Activated T-helper 1 cell treated with anti-CD3 and anti-CD28 coated beads, Interleukin-12 subunit alpha, Interleukin-12 subunit beta, Interleukin-2, Interleukin-4 antibody, amounts not matched to agents 30 ng/mL and 10 ng/mL and 1 ng/mL, durations not matched to agents 14 hours and 24 hours and 36 hours (primary cell): ENCODE results near the gene RRP7A. TPM values are rescaled to one million over a fixed set of nuclear protein-coding genes. Genes with fewer than 3 reads are reported as not detected.
"Not testable (repeated sequence)": the region's sequence is repeated elsewhere in the genome, so short reads cannot be mapped to it uniquely, and the experiment has no call there.

Experiments used
- DNase-seq: peaks from one replicate; pipeline ENCODE4 v3.0.0; 2021; ENCODE audit warnings: low spot score
- H3K27ac Mint-ChIP-seq: one replicate; pipeline ENCODE4 v1.8.0; 2021; ENCODE audit warnings: mild to moderate bottlenecking, mixed read lengths
- H3K27me3 Mint-ChIP-seq: one replicate; pipeline ENCODE4 v1.8.0; 2022; ENCODE audit warnings: mild to moderate bottlenecking, moderate library complexity, mixed read lengths; ENCODE audit not compliant: insufficient read depth
- H3K36me3 Mint-ChIP-seq: one replicate; pipeline ENCODE4 v1.8.0; 2021; ENCODE audit warnings: low read depth, mixed read lengths
- H3K4me1 Mint-ChIP-seq: one replicate; pipeline ENCODE4 v1.8.0; 2021; ENCODE audit warnings: low read depth, mixed read lengths
- H3K4me3 Mint-ChIP-seq: one replicate; pipeline ENCODE4 v1.8.0; 2021; ENCODE audit warnings: mild to moderate bottlenecking, moderate library complexity, mixed read lengths
- H3K9me3 Mint-ChIP-seq: one replicate; pipeline ENCODE4 v1.8.0; 2021; ENCODE audit warnings: mixed read lengths
- intact Hi-C: fragments of 100-400 bp; cut with micrococcal nuclease; formaldehyde crosslinking; loops from one replicate; pipeline ENCODE4 v1.15.1; 2024
- total RNA-seq: library from RNA; stranded (reverse); gene quantifications from 2 replicates; pipeline ENCODE4 v1.2.3, GENCODE V29; 2022

RRP7A gene
- total RNA-seq, 1 donor from 2014 or later = 131 TPM

DNA sequence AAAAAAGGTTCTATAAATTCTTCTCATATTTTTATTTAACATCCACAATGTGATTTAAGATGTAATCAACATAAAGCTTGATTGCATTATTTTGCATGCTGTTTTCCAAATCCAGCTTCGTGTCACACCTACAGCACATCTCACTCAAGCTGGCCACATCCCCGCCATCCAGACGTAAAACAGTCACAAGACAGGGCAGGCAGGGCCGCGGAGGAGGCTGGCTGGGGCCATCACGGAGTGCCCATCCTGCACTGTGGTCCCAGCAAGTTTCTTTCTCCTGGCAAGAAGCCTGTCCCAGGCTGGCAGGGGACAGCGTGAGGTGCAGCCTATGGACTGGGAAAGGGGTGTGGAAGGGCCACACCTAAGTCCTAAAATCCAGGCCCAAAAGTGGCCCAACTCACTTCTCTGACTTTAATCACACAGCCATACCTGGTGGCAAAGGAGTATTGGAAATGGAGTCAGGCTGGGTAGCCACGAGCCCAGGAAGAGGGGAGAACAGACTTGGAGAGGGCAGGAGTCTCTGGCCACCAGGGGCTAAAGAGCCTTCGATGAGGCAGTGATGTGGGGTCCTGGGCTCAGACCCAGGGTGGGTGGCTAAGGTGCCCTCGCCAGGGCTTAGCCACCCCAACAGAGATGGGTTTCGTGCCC is 11.1 kb downstream of the RRP7A start:
- intact Hi-C loops, H3K36me3 Mint-ChIP-seq, H3K9me3 Mint-ChIP-seq, H3K4me3 Mint-ChIP-seq, H3K27me3 Mint-ChIP-seq, H3K4me1 Mint-ChIP-seq, H3K27ac Mint-ChIP-seq, DNase-seq: not testable (repeated sequence)

DNA sequence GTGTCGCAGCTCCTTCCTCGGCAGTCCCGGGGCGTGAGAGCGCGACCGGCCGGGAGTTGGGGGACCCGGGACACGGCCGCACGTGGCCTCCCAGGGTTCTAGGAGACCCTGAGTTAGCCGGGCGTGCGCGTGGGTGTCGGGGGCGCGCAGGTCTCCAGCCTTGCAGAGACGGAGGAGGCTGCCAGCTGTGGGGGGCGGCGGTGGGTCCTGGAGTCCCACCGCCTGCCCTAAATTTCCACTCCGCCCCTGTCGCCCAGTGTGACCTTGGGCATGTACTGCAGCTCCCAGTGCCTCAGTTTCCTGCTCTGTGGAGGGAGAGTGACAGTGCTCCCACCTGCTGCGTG is 18.8 kb downstream of the RRP7A start:
- no peaks in the 10 kb centered on the region for H3K36me3 Mint-ChIP-seq
- H3K9me3 Mint-ChIP-seq = no peaks in the 10 kb centered on the region
- peaks cover 16% of the 10 kb centered on the region for H3K4me1 Mint-ChIP-seq
- DNase-seq = no peak
- no peak overlapping the region for H3K27ac Mint-ChIP-seq
- no peaks in the 10 kb centered on the region for H3K27me3 Mint-ChIP-seq
- peak overlapping the region; percentile 42 for H3K4me3 Mint-ChIP-seq
- intact Hi-C loops = loop anchor here (5.0 kb wide), 2 partner anchors 111 to 134 kb away; partner anchors contain the start of gene POLDIP3

- H3K4me3 Mint-ChIP-seq = peak overlapping the region; percentile 37
- no peak overlapping the region for H3K27ac Mint-ChIP-seq
- peak; percentile 73 for DNase-seq
- intact Hi-C loops = loop anchor here (5.0 kb wide), 2 partner anchors 112 to 133 kb away; partner anchors contain the start of gene POLDIP3
- peaks cover 16% of the 10 kb centered on the region for H3K4me1 Mint-ChIP-seq
- H3K36me3 Mint-ChIP-seq = no peaks in the 10 kb centered on the region
- H3K27me3 Mint-ChIP-seq = no peaks in the 10 kb centered on the region
- no peaks in the 10 kb centered on the region for H3K9me3 Mint-ChIP-seq
Measured at GRCh38 chr22:42500161-42500835, 19.3 kb downstream of the RRP7A start.

DNA sequence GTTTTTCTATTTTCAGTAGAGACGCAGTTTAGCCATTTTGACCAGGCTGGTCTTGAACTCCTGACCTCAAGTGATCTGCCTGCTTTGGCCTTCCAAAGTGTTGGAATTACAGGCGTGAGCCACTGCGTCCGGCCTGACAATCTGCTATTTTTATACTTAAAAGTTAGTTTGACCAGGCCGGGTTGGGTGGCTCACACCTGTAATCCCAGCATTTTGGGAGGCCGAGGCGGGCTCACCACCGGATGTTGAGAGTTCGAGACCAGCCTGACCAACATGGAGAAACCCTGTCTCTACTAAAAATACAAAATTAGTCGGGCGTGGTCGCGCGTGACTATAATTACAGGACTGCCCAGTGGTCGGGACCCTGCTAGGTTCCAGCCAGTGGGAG is 19.8 kb downstream of the RRP7A start:
- not testable (repeated sequence) for H3K36me3 Mint-ChIP-seq, DNase-seq, H3K27ac Mint-ChIP-seq, H3K9me3 Mint-ChIP-seq, H3K27me3 Mint-ChIP-seq
- Mint-ChIP-seq H3K4me3 (peak overlapping the region; percentile 26), H3K4me1 (peaks cover 16% of the 10 kb centered on the region)
- intact Hi-C loops = loop anchor here (5.0 kb wide), 2 partner anchors 113 to 132 kb away; partner anchors contain the start of gene POLDIP3

DNA sequence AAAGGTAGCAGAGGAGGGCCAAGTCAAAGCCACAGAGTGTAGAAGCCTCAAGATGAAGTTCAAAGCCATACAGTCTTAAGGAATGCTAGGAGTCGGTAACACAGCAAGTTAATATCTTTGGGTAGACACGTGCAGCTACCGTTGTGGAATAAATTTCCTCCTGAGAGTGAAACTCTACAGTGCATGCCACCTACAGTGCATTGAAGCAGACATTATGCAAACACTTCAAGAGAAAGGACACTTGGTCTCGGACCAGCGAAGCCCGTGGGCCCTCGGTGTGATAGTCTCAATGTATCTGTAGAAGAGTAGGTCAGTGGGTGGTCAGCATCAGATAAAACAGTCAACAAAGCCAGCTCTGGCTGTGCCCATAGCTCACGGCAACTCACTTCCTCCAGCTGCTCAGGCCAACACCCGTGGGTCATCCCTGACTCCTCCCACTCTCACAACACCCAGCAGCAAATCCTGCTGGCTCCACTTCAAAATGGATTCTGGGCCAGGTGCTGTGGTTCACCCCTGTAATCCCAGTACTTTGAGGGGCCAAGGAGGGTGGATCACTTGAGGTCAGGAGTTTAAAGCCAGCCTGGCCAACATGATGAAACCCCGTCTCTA is 24.0 kb downstream of the RRP7A start:
- H3K27ac Mint-ChIP-seq, H3K36me3 Mint-ChIP-seq, H3K4me3 Mint-ChIP-seq, H3K27me3 Mint-ChIP-seq, DNase-seq, intact Hi-C loops, H3K9me3 Mint-ChIP-seq: not testable (repeated sequence)
- peaks cover 16% of the 10 kb centered on the region for H3K4me1 Mint-ChIP-seq

- H3K27me3 Mint-ChIP-seq = no peaks in the 10 kb centered on the region
- intact Hi-C loops = no loop called here
- H3K36me3 Mint-ChIP-seq = no peaks in the 10 kb centered on the region
- no peak for DNase-seq
- H3K27ac Mint-ChIP-seq = no peak overlapping the region
- peaks cover 4% of the 10 kb centered on the region for H3K4me1 Mint-ChIP-seq
- H3K9me3 Mint-ChIP-seq = no peaks in the 10 kb centered on the region
- H3K4me3 Mint-ChIP-seq = no peak overlapping the region
Measured at GRCh38 chr22:42493393-42493792, 26.2 kb downstream of the RRP7A start.

DNA sequence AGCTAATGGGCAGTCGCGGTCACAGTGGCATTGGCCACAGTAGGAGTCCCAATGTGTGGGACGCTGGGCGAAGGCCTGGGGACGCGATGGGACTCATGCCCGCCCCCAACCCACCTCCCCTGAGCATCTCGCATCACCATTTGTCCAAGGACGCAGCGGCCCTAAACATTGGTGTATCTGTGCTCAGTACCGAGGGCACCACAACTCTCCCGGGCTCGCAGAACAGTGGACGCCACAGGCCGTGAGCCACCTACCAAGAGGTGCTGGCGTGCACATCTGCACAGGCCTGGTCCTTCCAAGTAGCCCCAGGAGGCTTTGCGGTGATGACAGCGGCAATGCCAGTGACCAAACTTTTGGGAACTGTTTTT is 27.3 kb downstream of the RRP7A start:
- no peak overlapping the region for H3K27ac Mint-ChIP-seq
- no peaks in the 10 kb centered on the region for H3K9me3 Mint-ChIP-seq
- no peak for DNase-seq
- no peaks in the 10 kb centered on the region for H3K4me1 Mint-ChIP-seq
- no peak overlapping the region for H3K4me3 Mint-ChIP-seq
- intact Hi-C loops = no loop called here
- H3K27me3 Mint-ChIP-seq = no peaks in the 10 kb centered on the region
- H3K36me3 Mint-ChIP-seq = no peaks in the 10 kb centered on the region

DNA sequence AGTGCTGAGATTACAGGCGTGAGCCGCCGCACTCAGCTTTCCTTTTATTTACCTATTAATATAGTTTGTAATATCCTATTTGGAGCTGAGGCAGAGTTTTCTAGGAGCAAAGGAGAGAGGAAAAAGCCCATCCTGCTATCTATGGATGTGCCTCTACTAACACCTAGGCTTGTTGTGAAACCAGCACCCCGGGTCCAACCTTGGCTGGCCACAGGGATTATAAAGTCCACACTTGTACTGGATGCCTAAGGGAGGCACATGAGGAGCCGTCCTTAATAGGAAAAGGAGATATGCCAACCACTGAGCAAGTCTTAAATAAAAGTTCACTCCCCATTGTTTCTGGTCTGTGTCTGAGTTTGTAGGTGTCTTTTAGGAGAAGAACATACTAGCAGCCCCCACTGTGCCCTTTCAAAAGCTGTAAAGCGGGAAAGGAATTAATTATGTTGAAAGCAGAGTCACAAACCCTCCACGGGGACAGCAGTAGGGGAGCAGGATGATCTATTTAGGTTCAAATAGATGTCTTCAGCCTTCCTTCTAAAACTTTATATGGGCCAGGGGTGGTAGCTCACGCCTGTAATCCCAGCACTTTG is 29.3 kb downstream of the RRP7A start:
- Mint-ChIP-seq H3K9me3 (no peaks in the 10 kb centered on the region), H3K4me1 (no peaks in the 10 kb centered on the region), H3K27ac (no peak overlapping the region), H3K27me3 (no peaks in the 10 kb centered on the region), H3K4me3 (no peak overlapping the region), H3K36me3 (no peaks in the 10 kb centered on the region)
- intact Hi-C loops = no loop called here
- DNase-seq = no peak

DNA sequence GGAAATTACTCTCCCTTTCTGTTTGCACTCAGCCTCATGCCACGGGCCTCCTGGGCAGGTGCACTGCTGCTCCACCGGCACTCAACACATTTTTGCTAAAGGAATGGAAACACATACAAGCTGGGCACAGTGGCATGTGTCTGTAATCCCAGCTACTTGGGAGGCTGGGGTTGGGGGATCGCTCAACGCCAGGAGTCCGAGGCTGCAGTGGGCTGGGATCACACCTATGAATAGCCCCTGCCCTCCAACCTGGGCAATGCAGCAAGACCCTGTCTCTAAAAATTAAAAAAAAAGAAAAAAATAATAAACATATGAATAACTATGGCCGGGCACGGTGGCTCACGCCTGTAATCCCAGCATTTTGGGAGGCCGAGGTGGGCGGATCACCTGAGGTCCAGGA is 30.6 kb downstream of the RRP7A start:
- no peak overlapping the region for H3K4me3 Mint-ChIP-seq
- peaks cover 2% of the 10 kb centered on the region for H3K27me3 Mint-ChIP-seq
- no peaks in the 10 kb centered on the region for H3K4me1 Mint-ChIP-seq
- DNase-seq = no peak
- H3K27ac Mint-ChIP-seq = no peak overlapping the region
- no peaks in the 10 kb centered on the region for H3K36me3 Mint-ChIP-seq
- H3K9me3 Mint-ChIP-seq = no peaks in the 10 kb centered on the region
- intact Hi-C loops = no loop called here

DNA sequence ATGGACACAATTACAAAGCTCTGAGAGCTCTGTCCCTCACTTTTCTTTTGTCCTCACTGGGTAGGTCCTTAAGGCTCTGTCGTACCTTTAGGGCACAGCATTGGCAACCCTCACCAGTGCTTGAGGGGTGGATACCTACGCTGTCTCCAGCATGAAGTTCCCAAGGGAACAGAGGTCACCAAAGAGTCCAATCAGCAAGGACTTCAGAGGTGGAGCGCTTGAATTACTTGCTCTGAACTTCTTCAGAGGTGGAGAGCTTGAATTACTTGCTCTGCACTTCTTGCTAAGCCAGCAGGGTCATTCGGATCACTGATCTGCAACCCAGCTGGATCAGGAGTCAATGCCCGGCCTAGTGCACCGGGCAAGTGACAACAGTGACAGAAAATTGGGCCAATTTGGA is 35.1 kb downstream of the RRP7A start:
- Mint-ChIP-seq H3K4me1 (no peaks in the 10 kb centered on the region), H3K27me3 (peaks cover 9% of the 10 kb centered on the region), H3K4me3 (no peak overlapping the region), H3K36me3 (no peaks in the 10 kb centered on the region), H3K9me3 (no peaks in the 10 kb centered on the region), H3K27ac (no peak overlapping the region)
- no peak for DNase-seq
- intact Hi-C loops = no loop called here

DNA sequence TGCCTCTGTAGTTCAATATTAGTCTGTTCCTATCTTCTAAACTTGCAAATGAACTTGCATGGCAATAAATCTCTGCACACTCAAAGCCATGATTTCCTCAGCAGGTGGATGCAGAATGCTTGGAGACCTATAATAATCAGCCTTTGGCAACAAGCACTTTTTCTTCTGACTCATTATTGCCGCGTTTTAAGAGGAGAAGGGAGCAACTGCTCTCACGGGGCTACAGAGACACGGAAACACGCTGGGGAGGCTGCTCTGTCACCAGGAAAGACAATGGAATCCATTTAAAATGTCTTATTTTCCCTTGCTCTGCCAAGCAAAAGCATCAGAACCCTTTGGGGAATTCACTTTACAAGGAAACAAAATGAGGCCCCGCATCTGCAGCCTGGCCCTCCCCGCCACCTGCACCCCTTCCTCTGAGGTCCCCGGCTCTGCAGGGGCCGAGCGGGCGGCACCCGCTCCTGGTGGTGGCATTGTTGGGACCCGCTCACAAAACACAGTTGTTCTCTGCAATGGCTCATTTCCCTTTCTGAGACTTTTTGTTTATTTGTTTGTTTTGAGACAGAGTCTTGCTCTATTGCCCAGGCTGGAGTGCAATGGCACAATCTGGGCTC is 35.9 kb downstream of the RRP7A start:
- H3K27me3 Mint-ChIP-seq, H3K4me1 Mint-ChIP-seq, H3K36me3 Mint-ChIP-seq, intact Hi-C loops, H3K27ac Mint-ChIP-seq, H3K4me3 Mint-ChIP-seq, DNase-seq, H3K9me3 Mint-ChIP-seq: not testable (repeated sequence)

DNA sequence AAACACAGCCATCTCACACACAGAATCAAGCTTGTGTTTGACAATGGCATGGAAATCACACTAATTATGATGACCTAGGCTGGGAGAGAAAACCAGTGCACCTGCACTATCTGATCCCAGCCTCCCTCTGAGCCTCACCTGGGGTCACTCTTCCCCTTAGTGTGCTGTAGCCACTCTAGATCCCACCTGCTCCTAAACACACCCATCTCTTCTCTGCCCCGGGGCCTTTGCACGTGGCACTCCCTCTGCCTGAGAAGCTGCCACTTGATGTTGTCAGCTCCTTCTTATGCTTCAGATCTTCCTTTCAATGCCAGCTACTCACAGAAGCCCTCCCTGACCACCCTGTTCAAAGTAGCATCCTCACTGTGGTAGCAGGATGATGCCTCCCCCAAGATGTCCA is 44.5 kb downstream of the RRP7A start:
- no peaks in the 10 kb centered on the region for H3K9me3 Mint-ChIP-seq

More for the DNA sequence above, 44.5 kb downstream of the RRP7A start:
- intact Hi-C loops = no loop called here
- DNase-seq = no peak
- H3K27ac Mint-ChIP-seq = no peak overlapping the region
- H3K4me1 Mint-ChIP-seq = peaks cover 8% of the 10 kb centered on the region
- H3K36me3 Mint-ChIP-seq = no peaks in the 10 kb centered on the region
- peaks cover 11% of the 10 kb centered on the region for H3K27me3 Mint-ChIP-seq
- no peak overlapping the region for H3K4me3 Mint-ChIP-seq
